Measurements from ENCODE around the gene COG5. TPM values are rescaled to one million over a fixed set of nuclear protein-coding genes. Genes with fewer than 3 reads are reported as not detected.

COG5 gene
- total RNA-seq, 2 donors from 2014 or later: 50.1 to 102 TPM

- Histone ChIP-seq H3K9me3 (peaks cover 0 to 3% (median 0%) of the 10 kb centered on the region in 3 donors), H3K36me3 (replicated peaks in 1 of 2; ENCODE audit: insufficient read depth in 1 of 2, low read depth in 2 of 2) (no peaks in the 10 kb centered on the region), H3K4me3 (no peak overlapping the region), H3K27me3 (no peaks in the 10 kb centered on the region), H3K4me1 (no peaks in the 10 kb centered on the region), H3K27ac (no peak overlapping the region)
- ATAC-seq (no peak), DNase-seq (no peak)
- TF ChIP-seq CTCF (IDR thresholded peaks at IDR 0.05) (no peak), POLR2A (IDR thresholded peaks at IDR 0.05) (no peak)
- intact Hi-C loops (cut with DNase I): no loop called here
Measured at GRCh38 chr7:107327986-107328569, 235.6 kb downstream of the COG5 start.

GRCh38 chr7:107326061-107326460 is 237.7 kb downstream of the COG5 start:
- Histone ChIP-seq H3K27ac (no peak overlapping the region), H3K27me3 (no peaks in the 10 kb centered on the region), H3K36me3 (replicated peaks in 1 of 2; ENCODE audit: insufficient read depth in 1 of 2, low read depth in 2 of 2) (no peaks in the 10 kb centered on the region), H3K4me1 (no peaks in the 10 kb centered on the region), H3K9me3 (peaks cover 0 to 3% (median 0%) of the 10 kb centered on the region in 3 donors), H3K4me3 (no peak overlapping the region)
- whole genome bisulfite sequencing, 2 donors: 93 to 94% methylated on average over 3 of the region's 3 CpGs
- intact Hi-C loops (cut with DNase I): no loop called here
- ATAC-seq (no peak), DNase-seq (no peak)
- TF ChIP-seq POLR2A (IDR thresholded peaks at IDR 0.05): no peak

- WGBS, 2 donors: 93% methylated on average over 1 of the region's 1 CpG
- intact Hi-C loops (cut with DNase I): no loop called here
- ATAC-seq (no peak), DNase-seq (no peak)
- no peak overlapping the region for H3K4me3 ChIP-seq
- no peaks in the 10 kb centered on the region for H3K4me1 ChIP-seq
- H3K27me3 ChIP-seq: no peaks in the 10 kb centered on the region
- no peaks in the 10 kb centered on the region for H3K36me3 ChIP-seq (replicated peaks in 1 of 2; ENCODE audit: insufficient read depth in 1 of 2, low read depth in 2 of 2)
- H3K27ac ChIP-seq: no peak overlapping the region
- H3K9me3 ChIP-seq: peaks cover 0 to 2% (median 0%) of the 10 kb centered on the region in 3 donors
- TF ChIP-seq CTCF (IDR thresholded peaks at IDR 0.05): no peak
- no peak for TF ChIP-seq POLR2A (IDR thresholded peaks at IDR 0.05)
Measured at GRCh38 chr7:107322015-107322414, 241.7 kb downstream of the COG5 start.

- Histone ChIP-seq H3K4me1 (no peaks in the 10 kb centered on the region), H3K27me3 (no peaks in the 10 kb centered on the region), H3K36me3 (replicated peaks in 1 of 2; ENCODE audit: insufficient read depth in 1 of 2, low read depth in 2 of 2) (no peaks in the 10 kb centered on the region), H3K27ac (no peak overlapping the region), H3K4me3 (no peak overlapping the region), H3K9me3 (no peaks in the 10 kb centered on the region)
- DNase-seq (no peak), ATAC-seq (no peak)
- 74 to 89% methylated on average over 1 of the region's 1 CpG for WGBS, 2 donors
- intact Hi-C loops (cut with DNase I): no loop called here
- no peak for TF ChIP-seq POLR2A (IDR thresholded peaks at IDR 0.05)
- no peak for TF ChIP-seq CTCF (IDR thresholded peaks at IDR 0.05)
Measured at GRCh38 chr7:107321611-107322010, 242.1 kb downstream of the COG5 start.

- no peak overlapping the region for H3K4me3 ChIP-seq
- 67 to 78% methylated on average over 2 of the region's 2 CpGs for WGBS, 2 donors
- no peaks in the 10 kb centered on the region for H3K9me3 ChIP-seq
- TF ChIP-seq POLR2A (IDR thresholded peaks at IDR 0.05) (no peak), CTCF (IDR thresholded peaks at IDR 0.05) (no peak)
- H3K4me1 ChIP-seq: peaks cover 5% of the 10 kb centered on the region
- no peak overlapping the region for H3K27ac ChIP-seq
- DNase-seq (no peak), ATAC-seq (no peak)
- H3K36me3 ChIP-seq (replicated peaks in 1 of 2; ENCODE audit: insufficient read depth in 1 of 2, low read depth in 2 of 2): no peaks in the 10 kb centered on the region
- no peaks in the 10 kb centered on the region for H3K27me3 ChIP-seq
- intact Hi-C loops (cut with DNase I): no loop called here
Measured at GRCh38 chr7:107319724-107320228, 243.9 kb downstream of the COG5 start.
